ENCODE results near the gene COQ8B. TPM values are rescaled to one million over a fixed set of nuclear protein-coding genes. Genes with fewer than 3 reads are reported as not detected.
"Not testable (repeated sequence)": the region's sequence is repeated elsewhere in the genome, so short reads cannot be mapped to it uniquely, and the experiment has no call there.

The COQ8B gene
- total RNA-seq, 1 donor from 2014 or later: 24.0 TPM

GRCh38 chr19:40650749-40651305, 65.9 kb downstream of the COQ8B start:
- no peak overlapping the region for H3K4me3 ChIP-seq
- H3K27me3 ChIP-seq (ENCODE audit: low read depth): no peaks in the 10 kb centered on the region
- no peak for DNase-seq
- H3K9me3 ChIP-seq (replicated peaks): no peaks in the 10 kb centered on the region
- H3K27ac ChIP-seq (replicated peaks): peak overlapping the region; percentile 44
- H3K36me3 ChIP-seq: no peaks in the 10 kb centered on the region
- TF ChIP-seq, protein P1, sequence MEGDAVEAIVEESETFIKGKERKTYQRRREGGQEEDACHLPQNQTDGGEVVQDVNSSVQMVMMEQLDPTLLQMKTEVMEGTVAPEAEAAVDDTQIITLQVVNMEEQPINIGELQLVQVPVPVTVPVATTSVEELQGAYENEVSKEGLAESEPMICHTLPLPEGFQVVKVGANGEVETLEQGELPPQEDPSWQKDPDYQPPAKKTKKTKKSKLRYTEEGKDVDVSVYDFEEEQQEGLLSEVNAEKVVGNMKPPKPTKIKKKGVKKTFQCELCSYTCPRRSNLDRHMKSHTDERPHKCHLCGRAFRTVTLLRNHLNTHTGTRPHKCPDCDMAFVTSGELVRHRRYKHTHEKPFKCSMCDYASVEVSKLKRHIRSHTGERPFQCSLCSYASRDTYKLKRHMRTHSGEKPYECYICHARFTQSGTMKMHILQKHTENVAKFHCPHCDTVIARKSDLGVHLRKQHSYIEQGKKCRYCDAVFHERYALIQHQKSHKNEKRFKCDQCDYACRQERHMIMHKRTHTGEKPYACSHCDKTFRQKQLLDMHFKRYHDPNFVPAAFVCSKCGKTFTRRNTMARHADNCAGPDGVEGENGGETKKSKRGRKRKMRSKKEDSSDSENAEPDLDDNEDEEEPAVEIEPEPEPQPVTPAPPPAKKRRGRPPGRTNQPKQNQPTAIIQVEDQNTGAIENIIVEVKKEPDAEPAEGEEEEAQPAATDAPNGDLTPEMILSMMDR (IDR thresholded peaks at IDR 0.05; ENCODE audit: borderline replicate concordance): no peak
- H3K4me1 ChIP-seq: peaks cover 41% of the 10 kb centered on the region
- intact Hi-C loops (cut with micrococcal nuclease): no loop called here

GRCh38 chr19:40649903-40650675, 66.6 kb downstream of the COQ8B start:
- intact Hi-C loops (cut with micrococcal nuclease): not testable (repeated sequence)

DNA sequence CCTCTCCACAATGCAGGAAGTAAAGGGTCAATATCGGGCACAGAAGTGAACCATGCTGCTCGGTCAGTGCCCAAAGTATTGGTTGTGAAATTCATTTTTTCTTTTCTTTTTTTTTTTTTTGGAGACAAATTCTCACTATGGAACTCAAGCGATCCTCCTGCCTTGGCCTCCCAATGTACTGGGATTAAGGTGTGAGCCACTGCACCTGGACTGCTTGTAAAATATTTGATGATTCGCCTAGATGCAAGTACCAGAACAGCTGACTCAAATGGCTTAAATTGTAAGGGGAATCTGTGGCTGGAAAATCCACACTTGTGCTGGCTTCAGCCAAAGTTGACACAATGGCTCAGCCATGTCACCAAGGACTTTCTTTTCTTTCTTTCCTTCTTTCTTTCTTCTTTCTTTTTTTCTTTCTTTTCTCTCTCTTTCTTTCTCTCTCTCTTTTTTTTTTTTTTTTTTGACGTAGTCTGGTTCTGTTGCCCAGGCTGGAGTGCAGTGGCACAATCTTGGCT, 69.9 kb downstream of the COQ8B start:
- TF ChIP-seq, protein P1 (IDR thresholded peaks at IDR 0.05; ENCODE audit: borderline replicate concordance): no peak
- Histone ChIP-seq H3K27ac (replicated peaks) (peak overlapping the region; percentile 93), H3K4me3 (no peak overlapping the region), H3K36me3 (no peaks in the 10 kb centered on the region), H3K4me1 (peaks cover 39% of the 10 kb centered on the region), H3K9me3 (replicated peaks) (no peaks in the 10 kb centered on the region), H3K27me3 (ENCODE audit: low read depth) (no peaks in the 10 kb centered on the region)
- DNase-seq: no peak
- intact Hi-C loops (cut with micrococcal nuclease): no loop called here

More at GRCh38 chr19:40649903-40650675, 66.6 kb downstream of the COQ8B start:
- H3K27me3 ChIP-seq (ENCODE audit: low read depth); H3K9me3 ChIP-seq (replicated peaks); H3K4me3 ChIP-seq; DNase-seq; H3K36me3 ChIP-seq: not testable (repeated sequence)
- H3K27ac ChIP-seq (replicated peaks): peak overlapping the region; percentile 44
- peaks cover 47% of the 10 kb centered on the region for H3K4me1 ChIP-seq

DNA sequence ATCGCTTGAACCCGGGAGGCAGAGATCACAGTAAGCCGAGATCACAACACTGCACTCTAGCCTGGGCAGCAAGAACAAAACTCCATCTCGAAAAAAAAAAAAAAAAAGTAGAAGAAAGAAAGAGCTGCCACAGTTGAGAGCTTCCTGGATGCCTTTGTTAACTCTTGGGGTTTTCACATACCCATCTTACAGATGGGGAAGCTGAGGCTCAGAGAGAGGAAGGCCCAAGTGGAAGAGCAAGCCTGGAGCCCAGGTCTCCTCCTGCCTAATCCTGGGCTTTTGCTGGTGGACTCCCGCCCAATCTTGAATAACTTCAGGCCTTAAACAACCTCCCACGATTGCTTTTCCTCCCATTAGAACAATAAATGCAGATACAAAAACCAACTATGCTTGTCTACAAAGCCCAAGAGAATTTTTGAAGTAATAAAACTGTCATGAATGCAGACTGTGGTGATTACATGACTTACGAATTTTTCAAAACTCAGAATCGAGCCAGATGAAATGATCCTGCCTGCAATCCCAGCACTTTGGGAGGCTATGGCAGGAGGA, 73.9 kb downstream of the COQ8B start:
- TF ChIP-seq, protein P1 (IDR thresholded peaks at IDR 0.05; ENCODE audit: borderline replicate concordance): no peak
- Histone ChIP-seq H3K27ac (replicated peaks) (peak overlapping the region; percentile 24), H3K4me1 (peaks cover 41% of the 10 kb centered on the region)

DNA sequence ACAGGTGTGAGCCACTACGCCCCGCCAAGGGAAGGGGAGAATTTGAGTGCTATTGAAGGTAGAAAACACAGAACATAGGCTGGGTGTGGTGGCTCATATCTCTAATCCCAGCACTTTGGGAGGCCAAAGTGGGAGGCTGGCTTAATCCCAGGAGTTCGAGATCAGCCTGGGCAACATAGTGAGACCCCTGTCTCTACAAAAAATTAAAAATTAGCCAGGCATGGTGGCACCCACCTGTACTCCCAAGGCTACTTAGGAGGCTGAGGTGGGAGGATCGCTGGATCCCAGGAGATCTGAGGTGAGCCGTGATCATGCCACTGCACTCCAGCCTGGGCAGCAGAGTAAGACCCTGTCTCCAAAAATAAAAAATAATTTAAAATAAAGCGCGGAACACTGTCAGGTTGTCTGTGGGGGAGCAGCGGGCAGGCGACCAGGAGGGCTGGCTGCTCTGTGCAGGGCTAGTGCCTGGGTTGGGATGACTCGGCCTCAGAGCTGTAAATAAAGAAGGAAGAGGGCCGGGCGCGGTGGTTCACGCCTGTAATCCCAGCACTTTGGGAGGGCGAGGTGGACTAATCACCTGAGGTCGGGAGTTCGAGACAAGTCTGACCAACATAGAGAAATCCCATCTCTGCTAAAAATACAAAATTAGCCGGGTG, 74.5 kb downstream of the COQ8B start:
- Histone ChIP-seq H3K27me3 (ENCODE audit: low read depth) (no peaks in the 10 kb centered on the region), H3K27ac (replicated peaks) (peak overlapping the region; percentile 77), H3K9me3 (replicated peaks) (no peaks in the 10 kb centered on the region), H3K36me3 (no peaks in the 10 kb centered on the region), H3K4me1 (peaks cover 41% of the 10 kb centered on the region), H3K4me3 (no peak overlapping the region)
- intact Hi-C loops (cut with micrococcal nuclease): no loop called here
- DNase-seq: no peak
- TF ChIP-seq, protein P1 (IDR thresholded peaks at IDR 0.05; ENCODE audit: borderline replicate concordance): no peak

More for the DNA sequence above, 73.9 kb downstream of the COQ8B start:
- DNase-seq: no peak
- intact Hi-C loops (cut with micrococcal nuclease): no loop called here
- no peaks in the 10 kb centered on the region for H3K27me3 ChIP-seq (ENCODE audit: low read depth)
- H3K4me3 ChIP-seq: no peak overlapping the region
- no peaks in the 10 kb centered on the region for H3K9me3 ChIP-seq (replicated peaks)
- no peaks in the 10 kb centered on the region for H3K36me3 ChIP-seq

Other genes starting within 250 kb of the COQ8B start
- 6.1 TPM for gene SPTBN4, start 249.9 kb downstream of the COQ8B start, total RNA-seq
- gene SHKBP1, start 140.0 kb downstream of the COQ8B start, total RNA-seq: 14.8 TPM
- 260 TPM for gene LTBP4, start 115.5 kb downstream of the COQ8B start, total RNA-seq
- gene NUMBL, start 26.2 kb downstream of the COQ8B start, total RNA-seq: 14.7 TPM
- gene ITPKC, start 226 bp upstream of the COQ8B start, total RNA-seq: 9.8 TPM
- 7.4 TPM for gene ACTMAP, start 33.6 kb upstream of the COQ8B start, total RNA-seq
- 27.9 TPM for gene SNRPA, start 34.3 kb upstream of the COQ8B start, total RNA-seq
- gene MIA, start 58.6 kb upstream of the COQ8B start, total RNA-seq: not detected
- 13.5 TPM for gene RAB4B, start 61.4 kb upstream of the COQ8B start, total RNA-seq
- 47.8 TPM for gene EGLN2, start 82.3 kb upstream of the COQ8B start, total RNA-seq
- not detected for gene CYP2A6, start 133.6 kb upstream of the COQ8B start, total RNA-seq
- not detected for gene CYP2A7, start 165.3 kb upstream of the COQ8B start, total RNA-seq